Measurements from ENCODE around the gene R3HDML.

DNA sequence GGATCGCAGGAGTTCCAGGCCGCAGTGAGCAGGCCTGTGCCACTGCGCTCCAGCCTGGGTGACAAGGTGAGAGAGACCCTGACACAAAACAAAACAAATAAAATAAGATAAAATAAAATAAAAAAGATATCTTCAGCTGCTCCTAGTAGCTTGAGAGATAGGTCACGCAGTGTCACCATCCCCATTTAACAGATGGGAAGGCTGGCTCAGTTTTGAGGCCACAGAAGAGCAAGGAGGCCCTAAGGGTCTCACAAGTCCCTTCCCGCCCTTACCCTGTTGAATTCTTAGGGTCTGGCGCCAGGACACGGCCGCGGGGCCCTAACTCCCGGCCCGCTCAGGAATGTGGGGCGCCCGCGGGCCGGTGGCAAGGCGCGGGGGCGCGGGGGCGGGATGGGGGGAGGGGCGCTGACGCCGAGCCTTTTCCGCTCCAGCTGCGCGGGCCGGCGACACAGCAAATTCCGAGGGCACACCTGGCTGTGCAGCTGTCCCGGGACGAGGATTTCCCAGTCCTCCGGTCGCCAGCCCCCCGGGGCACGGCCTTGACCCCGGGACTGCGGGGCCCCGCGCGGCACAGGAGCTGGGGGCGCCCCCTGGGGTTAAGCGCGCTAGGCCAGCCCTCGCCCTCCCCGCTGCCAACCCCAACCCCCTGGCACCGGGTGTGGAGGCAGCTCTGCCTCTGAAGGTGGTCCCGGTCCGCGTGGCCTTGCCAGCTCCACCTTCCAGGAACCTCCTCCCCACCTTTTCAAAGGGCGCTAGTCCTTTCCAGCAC, 10.3 kb upstream of the R3HDML start:
- TF ChIP-seq, protein P1, sequence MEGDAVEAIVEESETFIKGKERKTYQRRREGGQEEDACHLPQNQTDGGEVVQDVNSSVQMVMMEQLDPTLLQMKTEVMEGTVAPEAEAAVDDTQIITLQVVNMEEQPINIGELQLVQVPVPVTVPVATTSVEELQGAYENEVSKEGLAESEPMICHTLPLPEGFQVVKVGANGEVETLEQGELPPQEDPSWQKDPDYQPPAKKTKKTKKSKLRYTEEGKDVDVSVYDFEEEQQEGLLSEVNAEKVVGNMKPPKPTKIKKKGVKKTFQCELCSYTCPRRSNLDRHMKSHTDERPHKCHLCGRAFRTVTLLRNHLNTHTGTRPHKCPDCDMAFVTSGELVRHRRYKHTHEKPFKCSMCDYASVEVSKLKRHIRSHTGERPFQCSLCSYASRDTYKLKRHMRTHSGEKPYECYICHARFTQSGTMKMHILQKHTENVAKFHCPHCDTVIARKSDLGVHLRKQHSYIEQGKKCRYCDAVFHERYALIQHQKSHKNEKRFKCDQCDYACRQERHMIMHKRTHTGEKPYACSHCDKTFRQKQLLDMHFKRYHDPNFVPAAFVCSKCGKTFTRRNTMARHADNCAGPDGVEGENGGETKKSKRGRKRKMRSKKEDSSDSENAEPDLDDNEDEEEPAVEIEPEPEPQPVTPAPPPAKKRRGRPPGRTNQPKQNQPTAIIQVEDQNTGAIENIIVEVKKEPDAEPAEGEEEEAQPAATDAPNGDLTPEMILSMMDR (IDR thresholded peaks at IDR 0.05 in 4 of 5, conservative IDR thresholded peaks at IDR 0.05 in 1 of 5), result no peak
- TF ChIP-seq POLR2A (IDR thresholded peaks at IDR 0.05), result no peak
